Karpas-422 (cell line): ENCODE results near the gene APOE. TPM values are rescaled to one million over a fixed set of nuclear protein-coding genes. Genes with fewer than 3 reads are reported as not detected.

Source experiments
- DNase-seq: peaks from one replicate; pipeline ENCODE4 v3.0.0-alpha.2; 2015
- H2AFZ ChIP-seq: fragments of 200-600 bp; sonication (generic); 2 replicates; pipeline ENCODE4 v1.6.1; 2014; ENCODE audit warnings: antibody characterized with exemption, low read length, mixed read lengths
- H3K27ac ChIP-seq: fragments of 200-600 bp; sonication (generic); 2 replicates; pipeline ENCODE4 v1.5.1; 2014; ENCODE audit warnings: mild to moderate bottlenecking, low read length, moderate library complexity
- H3K27me3 ChIP-seq: fragments of 200-600 bp; sonication (generic); 2 replicates; pipeline ENCODE4 v1.6.1; 2014; ENCODE audit warnings: low read length, mixed read lengths
- H3K36me3 ChIP-seq: fragments of 200-600 bp; sonication (generic); 2 replicates; pipeline ENCODE4 v1.6.1; 2014; ENCODE audit warnings: low read length, mixed read lengths; ENCODE audit not compliant: insufficient read depth
- H3K4me1 ChIP-seq: fragments of 200-600 bp; sonication (generic); 2 replicates; pipeline ENCODE4 v1.6.1; 2014; ENCODE audit warnings: mild to moderate bottlenecking, low read length, mixed read lengths
- H3K4me2 ChIP-seq: fragments of 200-600 bp; sonication (generic); 2 replicates; pipeline ENCODE4 v1.6.1; 2014; ENCODE audit warnings: low read length, low read depth, mild to moderate bottlenecking; ENCODE audit not compliant: poor library complexity, severe bottlenecking
- H3K4me3 ChIP-seq: fragments of 200-600 bp; sonication (generic); 2 replicates; pipeline ENCODE4 v1.5.1; 2014; ENCODE audit warnings: mild to moderate bottlenecking, antibody characterized with exemption, low read length, mixed read lengths
- H3K79me2 ChIP-seq: fragments of 200-600 bp; sonication (generic); 2 replicates; pipeline ENCODE4 v1.6.1; 2014; ENCODE audit warnings: mild to moderate bottlenecking, low read length, mixed read lengths
- H3K9ac ChIP-seq: fragments of 200-600 bp; sonication (generic); 2 replicates; pipeline ENCODE4 v1.6.0; 2014; ENCODE audit warnings: low read length
- H3K9me2 ChIP-seq: fragments of 200-600 bp; sonication (generic), shearing (Covaris generic); replicated peaks from 2 replicates; pipeline ENCODE4 v1.6.0; 2014; ENCODE audit warnings: mild to moderate bottlenecking, low read length, moderate library complexity; ENCODE audit not compliant: insufficient read depth
- H3K9me3 ChIP-seq: fragments of 300-700, 200-600 bp; sonication (generic); 2 replicates; pipeline ENCODE4 v1.6.1; 2014; ENCODE audit warnings: low read length, mixed read lengths
- H4K20me1 ChIP-seq: fragments of 200-600 bp; sonication (generic); 2 replicates; pipeline ENCODE4 v1.6.1; 2014; ENCODE audit warnings: mild to moderate bottlenecking, antibody characterized with exemption, low read length, low read depth; ENCODE audit not compliant: insufficient read depth
- total RNA-seq: library from RNA; depleted of rRNA; stranded (reverse); fragments of >200 nt; shearing (Covaris generic); gene quantifications from 2 replicates; pipeline ENCODE4 v1.2.3, GENCODE V29; 2014; ENCODE audit warnings: low replicate concordance

Gene APOE
- total RNA-seq, 1 experiment from 2014 or later, result 1.9 TPM

DNA sequence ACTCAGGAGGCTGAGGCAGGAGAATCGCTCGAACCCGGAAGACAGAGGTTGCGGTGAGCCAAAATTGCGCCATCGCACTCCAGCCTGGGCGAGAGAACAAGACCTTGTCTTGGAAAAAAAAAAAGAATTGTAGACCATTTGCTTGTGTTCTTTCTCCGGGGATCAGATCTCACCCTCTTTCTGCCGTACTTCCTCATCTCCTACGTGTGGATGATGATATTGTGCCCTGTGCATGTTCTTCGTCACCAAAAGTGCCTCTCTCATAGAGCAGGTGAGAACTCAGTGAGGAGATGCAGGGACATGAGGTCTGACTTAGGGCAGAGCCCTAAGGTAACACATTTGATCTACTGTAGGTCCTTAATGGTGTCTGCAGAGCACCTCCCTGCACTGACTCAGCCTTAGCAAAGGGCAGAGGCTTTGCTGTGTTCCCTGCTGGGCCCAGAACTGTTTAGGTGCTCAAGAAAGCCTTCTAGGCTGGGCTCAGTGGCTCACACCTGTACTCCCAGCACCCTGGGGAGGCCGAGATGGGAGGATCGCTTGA lies 41.5 kb downstream of the APOE start:
- DNase-seq, result no peak
- Histone ChIP-seq H3K36me3 (no peaks in the 10 kb centered on the region), H3K4me2 (no peak overlapping the region), H3K27me3 (no peaks in the 10 kb centered on the region), H3K27ac (no peak overlapping the region), H2AFZ (no peak overlapping the region), H3K4me1 (peaks cover 13% of the 10 kb centered on the region), H3K79me2 (no peaks in the 10 kb centered on the region), H3K4me3 (no peak overlapping the region), H3K9me3 (no peaks in the 10 kb centered on the region), H3K9ac (no peak overlapping the region), H4K20me1 (no peaks in the 10 kb centered on the region), H3K9me2 (no peaks in the 10 kb centered on the region)

GRCh38 chr19:44948237-44948636 lies 42.6 kb downstream of the APOE start:
- Histone ChIP-seq H3K9ac (no peak overlapping the region), H3K27me3 (no peaks in the 10 kb centered on the region), H4K20me1 (no peaks in the 10 kb centered on the region), H2AFZ (no peak overlapping the region), H3K4me3 (no peak overlapping the region), H3K4me1 (peaks cover 13% of the 10 kb centered on the region), H3K36me3 (no peaks in the 10 kb centered on the region), H3K4me2 (no peak overlapping the region), H3K79me2 (no peaks in the 10 kb centered on the region), H3K27ac (no peak overlapping the region), H3K9me3 (no peaks in the 10 kb centered on the region), H3K9me2 (no peaks in the 10 kb centered on the region)
- no peak for DNase-seq

GRCh38 chr19:44948763-44949374 lies 43.3 kb downstream of the APOE start:
- Histone ChIP-seq H3K9me3 (no peaks in the 10 kb centered on the region), H3K4me1 (peaks cover 13% of the 10 kb centered on the region), H3K36me3 (no peaks in the 10 kb centered on the region), H3K4me2 (no peak overlapping the region), H3K9me2 (no peaks in the 10 kb centered on the region), H3K4me3 (no peak overlapping the region), H3K27me3 (no peaks in the 10 kb centered on the region), H4K20me1 (no peaks in the 10 kb centered on the region), H3K27ac (no peak overlapping the region), H3K79me2 (peaks cover 6% of the 10 kb centered on the region), H3K9ac (no peak overlapping the region), H2AFZ (no peak overlapping the region)
- no peak for DNase-seq

DNA sequence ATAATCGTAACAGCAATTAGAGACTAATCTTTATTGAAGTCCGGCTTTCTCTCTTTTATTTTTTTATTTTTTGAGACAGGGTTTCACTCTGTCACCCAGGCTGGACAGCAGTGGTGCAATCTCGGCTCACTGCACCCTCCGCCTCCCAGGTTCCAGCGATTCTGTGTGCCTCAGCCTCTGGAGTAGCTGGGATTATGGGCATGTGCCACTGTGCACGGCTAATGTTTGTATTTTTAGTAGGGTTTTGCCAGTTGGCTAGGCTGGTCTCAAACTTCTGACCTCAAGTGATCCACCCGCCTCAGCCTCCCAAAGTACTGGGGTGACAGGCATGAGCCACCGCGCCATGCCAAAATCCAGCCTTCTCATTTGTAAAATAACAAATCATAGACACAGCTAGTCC lies 44.0 kb downstream of the APOE start:
- no peak overlapping the region for H2AFZ ChIP-seq
- no peaks in the 10 kb centered on the region for H4K20me1 ChIP-seq
- H3K9me2 ChIP-seq, result no peaks in the 10 kb centered on the region
- no peak for DNase-seq
- H3K4me2 ChIP-seq, result no peak overlapping the region
- H3K4me3 ChIP-seq, result no peak overlapping the region
- H3K9me3 ChIP-seq, result no peaks in the 10 kb centered on the region
- no peak overlapping the region for H3K9ac ChIP-seq
- H3K79me2 ChIP-seq, result peaks cover 12% of the 10 kb centered on the region
- no peaks in the 10 kb centered on the region for H3K36me3 ChIP-seq
- peaks cover 13% of the 10 kb centered on the region for H3K4me1 ChIP-seq
- H3K27ac ChIP-seq, result no peak overlapping the region
- H3K27me3 ChIP-seq, result no peaks in the 10 kb centered on the region

DNA sequence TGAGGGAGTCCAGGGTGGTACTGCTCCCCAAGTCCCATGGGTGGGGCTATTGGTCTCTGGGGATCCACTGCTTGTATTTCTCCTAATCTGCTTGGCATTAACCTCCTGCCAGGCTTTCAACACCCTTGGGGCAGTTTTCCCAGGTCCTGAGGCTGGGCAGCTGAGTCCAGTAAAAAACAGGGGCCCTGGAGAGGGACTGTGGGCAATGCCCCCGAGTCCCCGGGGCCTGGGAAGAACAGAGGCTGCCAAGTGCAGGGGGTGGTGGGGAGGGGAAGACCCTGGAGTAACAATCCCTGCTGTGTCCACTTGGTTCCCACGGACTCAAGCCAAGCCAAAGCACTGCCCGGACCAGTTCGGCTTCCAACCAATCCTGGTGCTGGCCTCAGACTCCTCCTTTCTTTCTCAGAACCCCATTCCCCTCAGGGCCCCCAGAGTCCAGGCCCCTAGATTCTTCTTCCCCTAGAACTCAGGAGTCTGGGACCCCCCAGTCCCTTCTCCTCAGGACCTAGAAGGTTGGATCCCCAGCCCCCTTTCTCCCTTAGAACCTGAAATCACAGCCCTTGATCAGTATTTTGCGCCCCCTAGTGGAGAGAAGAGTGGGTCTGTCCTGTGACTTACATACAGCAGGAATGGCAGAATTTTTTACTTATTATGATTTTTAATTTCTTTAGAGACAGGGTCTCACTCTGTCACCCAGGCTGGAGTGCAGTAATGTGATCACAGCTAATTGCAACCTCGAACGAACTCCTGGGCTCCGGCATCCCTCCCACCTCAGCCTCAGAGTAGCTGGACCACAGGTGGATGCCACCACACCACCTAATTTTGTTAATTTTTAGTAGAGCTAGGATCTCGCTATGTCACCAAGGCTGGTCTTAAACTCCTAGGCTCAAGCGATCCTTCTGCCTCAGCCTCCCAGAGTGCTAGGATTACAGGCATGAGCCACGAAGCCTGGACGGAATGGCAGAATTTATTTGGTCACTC lies 45.9 kb downstream of the APOE start:
- H3K27me3 ChIP-seq, result no peaks in the 10 kb centered on the region
- H3K9me2 ChIP-seq, result no peaks in the 10 kb centered on the region
- no peak overlapping the region for H2AFZ ChIP-seq
- H3K79me2 ChIP-seq, result peaks cover 24% of the 10 kb centered on the region
- no peak overlapping the region for H3K27ac ChIP-seq
- H3K4me1 ChIP-seq, result peaks cover 20% of the 10 kb centered on the region
- H3K9me3 ChIP-seq, result no peaks in the 10 kb centered on the region
- peaks cover 10% of the 10 kb centered on the region for H4K20me1 ChIP-seq
- peak; percentile 92 for DNase-seq
- peak overlapping the region; percentile 44; the same call in 1 of the 2 replicates for H3K9ac ChIP-seq
- H3K4me3 ChIP-seq, result no peak overlapping the region
- H3K36me3 ChIP-seq, result no peaks in the 10 kb centered on the region
- no peak overlapping the region for H3K4me2 ChIP-seq

- Histone ChIP-seq H3K36me3 (no peaks in the 10 kb centered on the region), H3K9me3 (no peaks in the 10 kb centered on the region), H3K27ac (peak overlapping the region; percentile 82), H3K9ac (peak overlapping the region; percentile 99), H3K79me2 (peaks cover 52% of the 10 kb centered on the region), H3K4me2 (peak overlapping the region; percentile 88), H4K20me1 (peaks cover 26% of the 10 kb centered on the region), H3K4me3 (peak overlapping the region; percentile 100), H3K4me1 (peaks cover 41% of the 10 kb centered on the region), H3K27me3 (no peaks in the 10 kb centered on the region), H3K9me2 (no peaks in the 10 kb centered on the region), H2AFZ (peak overlapping the region; percentile 82; the same call in 1 of the 2 replicates)
- DNase-seq, result no peak
Measured at GRCh38 chr19:44954278-44954648, 48.7 kb downstream of the APOE start.

GRCh38 chr19:44954649-44955504 lies 49.3 kb downstream of the APOE start, which contains the start of gene CLPTM1:
Gene CLPTM1 (plus strand): TSS chr19:44955380. CDS start chr19:44955396, 16 bp downstream.
- H3K79me2 ChIP-seq, result peaks cover 58% of the 10 kb centered on the region
- peak within 1 kb of the TSS; percentile 99 for H3K9ac ChIP-seq
- peak within 1 kb of the TSS; percentile 100 for H3K4me3 ChIP-seq
- DNase-seq, result peak; percentile 99
- peaks cover 31% of the 10 kb centered on the region for H4K20me1 ChIP-seq
- H3K4me2 ChIP-seq, result peak within 1 kb of the TSS; percentile 95
- H3K27ac ChIP-seq, result peak within 1 kb of the TSS; percentile 82
- peak within 1 kb of the TSS; percentile 82; the same call in 1 of the 2 replicates for H2AFZ ChIP-seq
- H3K36me3 ChIP-seq, result no peaks in the 10 kb centered on the region
- no peaks in the 10 kb centered on the region for H3K9me3 ChIP-seq
- no peaks in the 10 kb centered on the region for H3K27me3 ChIP-seq
- peaks cover 47% of the 10 kb centered on the region for H3K4me1 ChIP-seq
- H3K9me2 ChIP-seq, result no peaks in the 10 kb centered on the region
